T-helper 9 cell (primary cell): Measurements from ENCODE around the gene TRIM61.
"Not testable (repeated sequence)": the region's sequence is repeated elsewhere in the genome, so short reads cannot be mapped to it uniquely, and the experiment has no call there.

ENCODE experiments used
- DNase-seq: peaks from one replicate; pipeline ENCODE4 v3.0.0-alpha.2; 2020

Gene TRIM61

DNA sequence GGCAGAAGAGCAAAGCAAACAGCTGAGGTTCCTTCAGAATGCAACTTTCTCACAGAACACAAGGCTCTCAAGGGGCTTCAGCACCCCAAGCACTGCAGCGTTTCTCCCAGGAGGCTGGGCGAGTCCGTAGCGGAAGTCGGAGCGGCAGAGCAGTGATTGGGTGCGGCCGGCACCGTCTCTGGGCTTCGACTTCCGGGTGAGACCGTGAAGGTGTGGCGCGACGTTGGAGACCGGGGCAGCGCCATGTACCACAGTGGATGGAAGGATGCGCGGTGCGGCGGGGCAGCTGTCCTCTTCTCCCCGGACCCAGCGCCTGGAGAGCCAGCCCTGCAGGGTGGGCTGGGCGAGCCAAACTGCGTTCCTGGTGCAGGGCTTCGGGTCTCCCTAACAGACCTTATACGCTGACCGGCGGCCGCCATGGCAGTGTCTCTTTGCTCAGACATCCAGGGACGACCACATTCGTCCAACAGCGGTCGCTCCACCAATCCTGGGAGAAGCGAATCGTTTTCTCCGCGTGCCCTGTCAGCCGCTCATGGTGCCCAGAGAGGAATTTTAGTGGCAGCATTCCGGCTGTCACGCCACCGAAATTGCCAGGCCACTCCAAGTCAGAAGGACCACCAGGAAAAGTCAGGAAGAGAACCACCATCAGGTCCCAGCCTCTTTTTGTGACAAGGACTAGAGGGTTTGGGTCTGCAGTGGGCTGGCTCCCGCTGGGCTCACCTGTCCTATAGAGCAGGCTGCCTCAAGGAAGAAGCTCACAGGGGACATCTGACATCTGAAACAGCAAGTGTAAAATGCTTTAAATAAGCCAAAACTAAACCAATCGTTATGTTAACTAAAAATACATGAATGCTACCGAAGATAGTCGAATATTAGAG lies 20.5 kb downstream of the TRIM61 start:
- DNase-seq = peak; percentile 50

DNA sequence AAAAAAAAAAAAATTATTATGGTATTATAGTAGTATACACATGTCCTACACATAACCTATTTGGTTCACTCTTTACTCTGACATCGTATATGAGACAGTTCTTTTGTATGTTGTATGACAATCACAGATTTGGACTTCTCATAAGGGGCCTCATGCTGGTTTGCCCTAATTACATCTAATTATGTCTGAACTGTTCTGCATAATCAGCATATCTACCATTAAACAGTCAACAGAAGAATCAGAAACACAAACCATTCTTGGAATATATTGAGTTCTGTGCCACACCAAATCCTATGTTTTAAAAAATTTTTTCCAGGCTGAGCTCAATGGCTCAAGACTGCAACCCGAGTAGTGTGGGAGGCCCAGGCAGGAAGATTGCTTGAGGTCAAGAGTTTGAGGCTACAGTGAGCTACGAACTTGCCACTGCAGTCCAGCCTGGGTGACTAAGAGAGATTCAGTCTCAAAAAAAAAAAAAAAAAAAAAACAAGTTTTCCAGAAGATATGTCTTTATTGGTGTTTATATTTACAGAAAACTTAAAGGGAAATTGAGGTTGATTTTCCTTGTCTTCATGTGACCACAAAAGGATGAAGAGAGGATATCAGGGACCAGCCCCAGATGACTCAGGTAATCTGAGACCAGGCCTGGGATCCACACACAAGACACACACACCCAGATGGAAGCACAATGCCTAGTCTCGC lies 22.2 kb downstream of the TRIM61 start:
- DNase-seq = no peak

DNA sequence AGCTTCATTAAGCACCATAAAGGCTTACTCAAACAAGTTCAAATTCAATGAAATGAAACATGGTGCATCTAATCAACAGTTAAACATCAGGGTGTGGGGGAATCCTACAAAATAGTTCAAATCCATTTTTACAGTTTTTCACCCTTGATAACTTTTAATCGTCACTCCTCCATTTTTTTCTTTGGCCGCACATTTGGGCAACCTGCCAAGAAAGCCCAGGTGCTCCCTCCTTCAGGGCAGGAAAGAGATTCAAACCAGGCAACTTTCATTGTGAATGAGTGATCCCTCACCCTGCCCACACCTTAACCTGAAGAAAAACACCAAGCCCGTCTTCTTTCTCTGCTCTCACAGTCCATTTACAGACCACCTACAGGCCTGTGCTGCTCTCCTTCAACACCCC lies 24.9 kb downstream of the TRIM61 start:
- DNase-seq = no peak

DNA sequence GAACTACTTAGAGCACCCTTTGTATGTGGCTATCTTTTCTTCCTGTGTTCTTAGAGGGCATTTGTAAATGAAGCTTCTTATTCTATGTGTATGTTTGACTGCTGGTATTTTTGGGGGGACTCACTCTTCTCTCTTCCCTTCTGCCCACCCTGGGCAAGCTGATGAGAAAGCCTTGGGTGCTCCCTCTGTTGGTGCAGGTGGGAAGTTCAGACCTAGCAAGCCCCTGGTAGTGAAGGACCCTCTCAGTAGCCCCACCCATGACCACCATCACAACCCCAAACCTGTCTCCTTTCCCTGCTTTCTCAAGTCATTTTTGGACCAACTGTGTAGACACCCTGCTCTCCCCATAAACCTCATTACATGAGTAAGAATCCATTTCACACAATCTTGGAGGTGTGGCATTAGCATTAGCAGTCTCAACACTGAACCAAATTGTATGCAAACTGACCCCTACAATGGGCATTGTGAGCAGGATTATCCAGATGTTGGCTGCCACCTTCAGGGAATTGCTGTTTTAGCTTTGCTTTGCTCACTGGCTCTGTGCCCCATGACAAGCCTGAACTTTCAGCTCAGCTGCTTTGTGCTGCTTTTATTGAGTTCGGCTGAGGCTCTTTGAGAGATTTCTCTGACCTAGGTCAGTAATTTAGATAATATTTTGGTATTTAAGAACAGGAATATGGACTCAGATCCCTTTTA lies 27.9 kb downstream of the TRIM61 start:
- DNase-seq = no peak

DNA sequence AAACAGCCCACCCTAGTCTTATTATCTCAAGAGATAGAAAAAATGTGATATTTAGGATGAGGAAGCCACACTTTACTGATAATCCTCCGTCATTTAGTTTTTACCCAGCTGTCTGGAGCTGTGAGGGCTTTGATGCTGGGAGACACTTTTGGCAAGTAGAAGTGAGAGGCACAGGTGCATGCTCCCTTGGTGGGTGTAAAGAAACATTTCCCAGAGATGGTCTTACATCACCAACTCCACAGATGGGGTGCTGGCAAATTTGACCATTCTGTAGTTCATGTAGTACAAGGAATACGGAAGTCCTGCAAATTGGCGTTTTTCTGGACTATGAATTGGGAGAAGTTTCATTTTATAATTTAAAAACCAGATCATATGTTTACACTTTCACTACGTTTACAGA lies 28.5 kb downstream of the TRIM61 start:
- no peak for DNase-seq

DNA sequence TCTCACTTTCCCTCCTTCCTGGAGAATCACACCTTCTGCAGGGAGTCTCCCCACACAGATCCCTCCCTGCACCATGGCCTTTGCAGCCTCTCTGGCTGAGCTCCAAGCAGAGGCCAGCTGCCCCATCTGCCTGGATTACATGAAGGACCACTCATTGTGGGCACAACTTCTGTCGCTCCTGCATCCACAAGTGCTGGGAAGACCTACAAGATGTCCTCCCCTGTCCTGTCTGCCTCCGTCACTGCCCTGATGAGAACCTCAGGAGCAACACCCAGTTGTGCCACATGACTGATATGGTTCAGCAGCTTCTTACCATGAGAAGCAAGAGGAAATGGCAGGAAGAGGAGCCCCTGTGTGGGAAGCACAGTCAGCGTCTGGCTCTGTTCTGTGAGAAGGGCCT lies 29.5 kb downstream of the TRIM61 start:
- not testable (repeated sequence) for DNase-seq

DNA sequence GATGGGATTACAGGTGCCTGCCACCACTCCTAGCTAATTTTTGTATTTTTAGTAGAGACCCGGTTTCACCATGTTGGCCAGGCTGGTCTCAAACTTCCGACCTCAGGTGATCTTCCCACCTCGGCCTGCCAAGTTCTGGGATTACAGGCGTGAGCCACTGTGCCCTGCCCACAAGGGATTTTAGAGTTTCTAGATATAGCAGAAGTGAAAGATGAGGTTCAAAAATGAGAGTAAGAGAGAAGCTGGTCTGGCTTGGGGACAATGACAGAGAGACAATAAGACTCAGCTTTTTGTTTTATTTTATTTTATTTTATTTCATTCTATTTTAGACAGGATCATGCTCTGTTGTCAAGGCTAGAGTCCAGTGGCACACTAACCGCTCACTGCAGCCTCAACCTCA lies 30.6 kb downstream of the TRIM61 start:
- DNase-seq = no peak

DNA sequence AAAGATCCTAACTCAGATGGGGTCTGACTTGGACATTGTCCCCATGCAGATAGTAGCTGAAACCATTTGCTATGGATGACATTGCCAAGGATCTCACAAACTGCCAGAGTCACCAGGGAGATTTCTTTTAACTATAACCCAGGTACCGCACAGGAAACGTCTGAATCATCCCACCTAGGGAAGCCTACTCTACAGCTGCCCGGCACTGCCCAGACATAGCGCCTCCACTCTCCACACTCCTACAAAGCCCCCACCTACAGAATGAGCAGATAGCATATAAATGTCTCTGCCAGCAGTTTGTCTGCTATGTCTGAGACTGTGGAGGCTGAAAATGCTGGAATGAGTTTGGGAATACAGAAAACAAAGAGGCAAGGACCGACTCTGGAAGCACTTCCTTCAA lies 32.3 kb downstream of the TRIM61 start:
- DNase-seq = no peak

DNA sequence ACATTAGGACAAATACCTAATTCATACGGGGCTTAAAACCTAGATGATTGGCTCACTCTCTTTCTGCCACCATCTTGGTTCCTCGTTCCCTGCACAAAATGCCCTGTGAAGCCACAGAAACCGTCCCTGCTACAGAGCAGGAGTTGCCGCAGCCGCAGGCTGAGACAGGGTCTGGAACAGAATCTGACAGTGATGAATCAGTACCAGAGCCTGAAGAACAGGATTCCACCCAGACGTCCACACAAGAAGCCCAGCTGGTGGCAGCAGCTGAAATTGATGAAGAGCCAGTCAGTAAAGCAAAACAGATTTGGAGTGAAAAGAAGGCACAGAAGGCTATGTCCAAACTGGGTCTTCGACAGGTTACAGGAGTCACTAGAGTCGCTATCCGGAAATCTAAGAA lies 34.3 kb downstream of the TRIM61 start:
- DNase-seq = no peak

DNA sequence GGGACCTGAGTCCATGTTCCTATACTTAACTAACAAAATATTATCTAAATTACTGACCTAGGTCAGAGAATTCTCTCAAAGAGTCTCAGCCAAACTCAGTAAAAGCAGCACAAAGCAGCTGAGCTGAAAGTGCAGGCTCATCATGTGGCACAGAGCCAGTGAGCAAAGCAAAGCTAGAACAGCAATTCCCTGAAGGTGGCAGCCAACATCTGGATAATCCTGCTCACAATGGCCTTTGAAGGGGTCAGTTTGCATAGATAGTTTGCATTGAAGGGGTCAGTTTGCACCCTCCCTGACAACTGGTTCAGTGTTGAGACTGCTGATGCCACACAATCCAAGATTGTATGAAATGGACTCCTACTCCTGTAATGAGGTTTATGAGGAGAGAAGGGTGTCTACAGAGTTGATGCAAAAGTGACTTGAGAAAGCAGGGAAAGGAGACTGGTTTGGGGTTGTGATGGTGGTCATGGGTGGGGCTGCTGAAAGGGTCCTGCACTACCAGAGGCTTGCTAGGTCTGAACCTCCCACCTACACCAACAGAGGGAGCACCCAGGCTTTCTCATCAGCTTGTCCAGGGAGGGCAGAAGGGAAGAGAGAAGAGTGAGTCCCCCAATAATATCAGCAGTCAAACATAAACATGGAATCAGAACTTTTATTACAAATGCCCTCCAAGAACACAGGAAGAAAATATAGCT lies 39.7 kb downstream of the TRIM61 start:
- DNase-seq = no peak

DNA sequence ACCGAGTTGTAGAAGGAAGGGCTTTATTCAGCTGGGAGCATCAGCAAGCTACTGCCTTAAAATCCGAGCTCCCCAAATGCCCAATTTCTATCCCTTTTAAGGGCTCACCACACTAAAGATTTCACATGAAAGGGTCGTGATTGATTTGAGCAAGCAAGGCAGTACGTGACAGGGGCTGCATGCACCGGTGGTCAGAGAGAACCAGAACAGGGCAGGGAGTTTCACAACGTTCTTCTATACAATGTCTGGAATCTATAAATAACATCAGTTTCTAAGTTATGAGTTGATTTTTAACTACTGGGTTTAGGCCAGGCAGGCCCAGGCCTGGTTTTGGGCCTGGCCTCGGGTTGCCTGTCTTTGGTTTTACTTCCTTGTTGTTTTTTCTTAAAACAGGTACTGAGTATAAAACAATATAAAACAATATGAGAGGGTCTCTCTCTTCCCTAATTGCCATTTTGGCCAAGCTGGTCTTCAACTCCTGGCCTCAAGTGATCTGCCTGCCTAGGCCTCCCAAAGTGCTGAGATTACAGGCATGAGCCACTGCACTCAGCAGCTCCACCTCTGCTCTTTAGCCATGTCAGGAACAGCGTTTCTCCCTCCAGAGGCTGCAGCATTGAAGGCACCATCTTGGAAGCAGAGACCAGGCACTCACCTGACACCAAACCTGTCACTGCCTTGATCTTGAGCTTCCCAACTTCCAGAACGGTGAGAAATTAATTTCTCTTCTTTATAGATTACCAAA lies 41.4 kb downstream of the TRIM61 start:
- not testable (repeated sequence) for DNase-seq

DNA sequence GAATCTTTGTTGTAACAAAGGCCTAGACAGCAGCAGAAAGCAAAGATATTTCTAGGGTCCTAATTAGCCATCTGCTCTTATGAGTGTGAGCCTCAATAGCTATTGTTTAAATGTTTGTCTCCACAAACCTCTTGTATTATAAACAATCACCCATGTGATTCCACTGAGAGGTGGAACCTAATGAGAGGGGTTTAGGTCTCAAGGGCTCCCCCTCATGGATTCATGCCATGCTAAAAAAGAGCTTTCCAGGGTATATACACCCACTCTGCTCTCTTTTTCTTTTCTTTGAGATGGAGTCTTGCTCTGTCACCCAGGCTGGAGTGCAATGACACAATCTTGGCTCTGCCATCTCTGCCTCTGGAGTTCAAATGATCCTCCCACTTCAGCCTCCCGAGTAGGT lies 42.1 kb downstream of the TRIM61 start:
- DNase-seq = no peak

DNA sequence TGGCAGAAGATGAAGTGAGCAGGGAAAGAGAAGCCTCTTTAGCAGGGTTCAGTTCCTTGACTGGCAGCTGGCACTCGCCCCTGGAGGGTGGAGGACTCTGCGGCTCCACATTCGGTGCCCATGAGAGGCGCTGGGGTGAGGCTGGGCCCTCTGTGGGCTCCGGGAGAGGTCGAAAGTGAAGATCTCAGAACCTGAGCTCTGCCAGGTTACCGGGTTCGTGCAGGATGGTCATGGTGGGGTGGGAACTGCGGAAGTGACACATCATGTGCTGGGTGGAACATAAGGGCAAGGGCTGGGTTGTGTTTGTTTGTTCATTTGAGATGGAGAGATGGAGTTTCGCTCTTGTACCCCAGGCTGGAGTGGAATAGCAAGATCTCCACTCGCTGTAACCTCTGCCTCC lies 44.2 kb downstream of the TRIM61 start:
- DNase-seq = no peak

DNA sequence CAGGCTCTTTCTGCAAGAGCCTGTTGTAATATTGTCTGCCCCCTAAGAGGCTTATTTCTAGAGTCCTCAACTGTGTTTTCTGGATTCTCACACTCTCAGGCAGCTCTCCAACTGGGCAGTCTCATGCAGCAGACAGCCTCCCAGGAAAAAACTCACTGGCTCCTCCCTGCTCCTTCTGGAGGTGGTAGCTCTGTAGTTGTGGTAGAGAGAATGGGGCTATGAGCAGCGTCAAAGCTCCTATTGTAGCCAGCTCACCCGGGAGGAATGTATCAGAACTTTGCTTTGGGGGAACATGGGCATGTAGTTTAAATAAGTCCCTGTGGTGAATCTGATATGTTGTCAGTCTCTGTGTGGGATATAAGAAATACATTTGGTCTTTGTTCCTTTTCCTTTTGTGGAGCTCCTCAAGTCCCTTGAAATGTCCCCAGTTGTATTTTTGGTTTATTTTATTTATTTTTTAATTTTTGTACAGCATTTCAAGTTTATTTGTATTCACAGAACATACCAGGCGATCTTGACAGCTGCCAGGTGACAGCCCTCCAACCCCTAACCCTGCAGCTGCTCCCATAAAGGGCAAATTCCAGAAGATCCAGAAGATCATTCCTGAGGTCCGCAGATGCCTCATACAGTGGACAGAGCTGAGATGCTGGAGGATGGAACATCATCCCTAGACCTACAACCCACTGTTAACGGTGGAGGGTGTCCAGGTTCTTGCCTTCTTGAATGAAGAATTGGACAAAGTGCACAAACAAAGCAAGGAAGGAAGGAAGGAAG lies 45.7 kb downstream of the TRIM61 start:
- DNase-seq = no peak

DNA sequence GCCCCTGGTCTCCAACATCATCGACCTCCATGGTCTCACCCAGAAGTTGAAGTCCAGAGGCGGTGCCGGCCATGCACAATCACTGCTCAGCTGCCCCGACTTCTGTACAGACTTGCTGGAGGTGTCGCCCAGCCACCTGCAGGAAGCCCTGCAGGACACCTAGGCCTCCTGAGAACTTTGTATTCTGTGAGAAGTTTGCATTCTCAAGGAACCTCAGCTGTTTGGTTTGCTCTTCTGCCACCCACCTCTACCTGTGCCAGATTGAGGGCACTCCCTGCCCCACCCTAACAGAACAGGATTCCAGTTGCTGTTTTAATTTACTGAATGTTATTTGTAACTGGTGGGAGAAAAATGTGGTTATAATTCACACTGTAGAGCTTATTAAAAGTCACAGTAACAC lies 46.8 kb downstream of the TRIM61 start:
- no peak for DNase-seq

DNA sequence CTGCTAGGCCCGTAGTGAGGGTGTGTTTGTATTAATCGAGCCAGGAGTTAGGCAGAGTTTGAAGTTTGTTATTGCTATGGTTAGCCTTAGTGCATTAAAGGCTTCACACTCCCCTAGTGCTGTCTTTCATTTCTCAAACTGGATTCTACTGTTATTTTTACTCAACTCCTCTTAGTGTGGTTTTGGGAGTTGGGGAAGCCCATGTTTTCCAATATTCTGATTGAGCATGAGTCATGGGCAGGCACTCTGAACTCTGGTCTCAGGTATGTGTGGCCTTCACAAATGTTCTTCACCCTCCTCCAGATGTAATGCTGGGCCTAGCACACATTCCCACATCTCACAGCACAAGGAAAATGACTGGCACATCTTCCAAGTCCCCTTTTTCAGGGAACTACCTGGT lies 50.4 kb downstream of the TRIM61 start:
- not testable (repeated sequence) for DNase-seq

DNA sequence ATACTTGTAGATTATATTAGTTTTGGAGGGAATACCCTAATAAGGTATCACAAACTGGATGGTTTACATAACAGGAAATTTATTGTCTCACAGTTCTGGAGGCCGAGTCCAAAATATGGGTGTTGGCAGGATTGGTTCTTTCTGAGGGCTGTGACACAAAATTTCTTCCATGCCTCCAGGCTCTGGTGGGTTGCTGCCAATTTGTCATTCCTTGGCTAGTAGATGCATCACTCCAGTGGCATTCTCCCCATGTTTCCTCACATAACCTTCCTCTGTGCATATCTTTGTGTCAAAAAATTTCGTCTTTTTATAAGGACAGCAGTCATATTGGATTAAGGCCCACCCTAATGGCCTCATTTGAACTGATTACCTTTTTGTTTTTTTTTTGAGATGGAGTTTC lies 51.2 kb downstream of the TRIM61 start:
- no peak for DNase-seq

DNA sequence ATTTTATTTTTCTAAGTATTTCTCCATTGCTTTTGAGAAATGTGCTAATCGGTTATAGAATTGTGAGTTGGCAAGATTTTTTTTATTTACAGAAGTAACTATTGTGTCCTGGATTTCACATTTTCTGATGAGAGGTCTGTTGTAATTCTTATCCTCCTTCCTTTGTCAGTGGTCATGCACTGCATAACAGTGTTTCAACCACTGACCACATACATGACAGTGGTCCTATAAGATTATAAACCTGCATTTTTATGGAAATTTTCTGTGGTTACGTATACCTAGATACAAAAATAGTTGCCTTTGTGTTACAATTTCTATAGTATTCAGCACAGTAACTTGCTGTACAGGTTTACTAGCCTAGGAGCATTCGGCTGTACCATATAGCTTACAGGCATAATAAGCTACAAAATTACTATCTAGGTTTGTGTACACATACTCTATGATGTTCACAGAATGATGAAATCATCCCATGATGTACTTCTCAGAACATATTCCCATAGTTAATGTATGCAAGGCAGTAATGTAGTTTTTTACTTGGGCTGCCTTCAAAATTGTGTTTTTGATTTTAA lies 52.7 kb downstream of the TRIM61 start:
- no peak for DNase-seq

DNA sequence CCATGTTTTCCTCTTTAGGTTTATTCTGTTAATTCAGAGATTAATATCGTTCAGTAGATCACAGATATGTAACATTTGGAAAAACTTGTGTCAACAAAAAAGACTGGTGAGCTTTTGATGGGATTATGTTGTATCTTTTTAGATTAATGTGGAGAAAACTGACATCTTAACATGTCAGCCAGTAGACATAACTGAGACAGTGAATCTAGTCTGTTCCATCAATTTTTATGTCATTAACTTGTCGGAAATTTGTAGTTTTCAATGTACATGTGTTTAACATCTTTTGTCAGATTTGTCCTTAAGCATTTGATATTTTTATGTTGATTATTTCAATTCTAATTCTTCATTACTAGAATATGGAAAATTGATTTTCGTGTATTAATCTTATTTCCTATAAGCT lies 58.5 kb downstream of the TRIM61 start:
- DNase-seq = no peak
